Lower lobe of right lung (tissue), 2 donors: ENCODE measurements around the gene ATP7A. TPM values are rescaled to one million over a fixed set of nuclear protein-coding genes. Genes with fewer than 3 reads are reported as not detected.
"Not testable (repeated sequence)": the region's sequence is repeated elsewhere in the genome, so short reads cannot be mapped to it uniquely, and the experiment has no call there.

Experiments
- ATAC-seq, 2 donors: fragments of 200-7000 bp; cut with Tn5 transposase; one replicate each; pipeline ENCODE4 v1.9.1; 2020 to 2022; ENCODE audit warnings: mild to moderate bottlenecking in 2 of 2, moderate library complexity in 2 of 2
- DNase-seq: peaks from one replicate; pipeline ENCODE4 v3.0.0-alpha.2; 2020
- H3K27ac ChIP-seq: fragments of 200-600 bp; one replicate; pipeline ENCODE4 v1.8.0; 2022
- H3K27me3 ChIP-seq: fragments of 200-600 bp; one replicate; pipeline ENCODE4 v1.8.0; 2022; ENCODE audit warnings: low read depth
- H3K36me3 ChIP-seq: fragments of 200-600 bp; one replicate; pipeline ENCODE4 v1.8.0; 2022; ENCODE audit warnings: mild to moderate bottlenecking
- H3K4me1 ChIP-seq: fragments of 200-600 bp; one replicate; pipeline ENCODE4 v1.8.0; 2022
- H3K4me3 ChIP-seq: fragments of 200-600 bp; one replicate; pipeline ENCODE4 v1.8.0; 2022; ENCODE audit warnings: mild to moderate bottlenecking
- H3K9me3 ChIP-seq: fragments of 200-600 bp; one replicate; pipeline ENCODE4 v1.8.0; 2022
- intact Hi-C: fragments of 100-400 bp; cut with DNase I; formaldehyde crosslinking; loops from one replicate; pipeline ENCODE4 v1.11.0; 2022
- total RNA-seq: library from RNA; stranded (reverse); fragmentation: NEBNext Ultra II Directional; extraction: Animal tissue kit (Norgen Biotek cat#: 25700); gene quantifications from one replicate; pipeline ENCODE4 v1.2.1, GENCODE V29; 2021
- TF ChIP-seq, protein P1 (sequence below): fragments of 200-600 bp; IDR thresholded peaks from one replicate; pipeline ENCODE4 v1.8.0; 2022; ENCODE audit warnings: antibody characterized with exemption, mild to moderate bottlenecking
- donor health status: DM: no; HTN: yes; CAD: no; lungs with severe emphysema.

The ATP7A gene
- total RNA-seq, 1 donor from 2014 or later, result 17.8 TPM

DNA sequence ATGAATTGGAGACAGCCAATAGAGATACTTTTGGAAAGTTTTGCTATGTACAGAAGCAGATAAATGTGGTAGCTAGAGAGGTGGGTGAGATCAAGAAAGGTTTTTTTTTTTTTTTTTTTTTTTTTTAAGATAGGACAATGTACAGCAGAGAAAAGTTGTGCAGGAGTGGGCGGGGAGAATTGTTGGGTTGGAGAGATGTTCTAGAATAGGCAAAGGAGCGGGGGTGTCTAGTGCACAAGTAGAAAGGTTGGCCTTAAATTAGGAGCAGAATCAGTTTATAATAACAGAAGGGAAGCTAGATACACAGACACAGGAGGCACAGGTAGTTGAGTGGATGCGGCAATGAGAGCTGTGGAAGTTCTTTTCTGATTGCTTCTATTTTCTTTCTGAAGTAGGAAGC is 127.4 kb downstream of the ATP7A start:
- H3K9me3 ChIP-seq, result no peaks in the 10 kb centered on the region
- ATAC-seq, result no peak
- H3K36me3 ChIP-seq, result peaks cover 12% of the 10 kb centered on the region
- no peaks in the 10 kb centered on the region for H3K4me1 ChIP-seq
- H3K27me3 ChIP-seq, result no peaks in the 10 kb centered on the region
- H3K4me3 ChIP-seq, result no peak overlapping the region
- no peak for DNase-seq
- intact Hi-C loops, result no loop called here
- TF ChIP-seq, protein P1, sequence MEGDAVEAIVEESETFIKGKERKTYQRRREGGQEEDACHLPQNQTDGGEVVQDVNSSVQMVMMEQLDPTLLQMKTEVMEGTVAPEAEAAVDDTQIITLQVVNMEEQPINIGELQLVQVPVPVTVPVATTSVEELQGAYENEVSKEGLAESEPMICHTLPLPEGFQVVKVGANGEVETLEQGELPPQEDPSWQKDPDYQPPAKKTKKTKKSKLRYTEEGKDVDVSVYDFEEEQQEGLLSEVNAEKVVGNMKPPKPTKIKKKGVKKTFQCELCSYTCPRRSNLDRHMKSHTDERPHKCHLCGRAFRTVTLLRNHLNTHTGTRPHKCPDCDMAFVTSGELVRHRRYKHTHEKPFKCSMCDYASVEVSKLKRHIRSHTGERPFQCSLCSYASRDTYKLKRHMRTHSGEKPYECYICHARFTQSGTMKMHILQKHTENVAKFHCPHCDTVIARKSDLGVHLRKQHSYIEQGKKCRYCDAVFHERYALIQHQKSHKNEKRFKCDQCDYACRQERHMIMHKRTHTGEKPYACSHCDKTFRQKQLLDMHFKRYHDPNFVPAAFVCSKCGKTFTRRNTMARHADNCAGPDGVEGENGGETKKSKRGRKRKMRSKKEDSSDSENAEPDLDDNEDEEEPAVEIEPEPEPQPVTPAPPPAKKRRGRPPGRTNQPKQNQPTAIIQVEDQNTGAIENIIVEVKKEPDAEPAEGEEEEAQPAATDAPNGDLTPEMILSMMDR, result no peak
- H3K27ac ChIP-seq, result no peak overlapping the region

DNA sequence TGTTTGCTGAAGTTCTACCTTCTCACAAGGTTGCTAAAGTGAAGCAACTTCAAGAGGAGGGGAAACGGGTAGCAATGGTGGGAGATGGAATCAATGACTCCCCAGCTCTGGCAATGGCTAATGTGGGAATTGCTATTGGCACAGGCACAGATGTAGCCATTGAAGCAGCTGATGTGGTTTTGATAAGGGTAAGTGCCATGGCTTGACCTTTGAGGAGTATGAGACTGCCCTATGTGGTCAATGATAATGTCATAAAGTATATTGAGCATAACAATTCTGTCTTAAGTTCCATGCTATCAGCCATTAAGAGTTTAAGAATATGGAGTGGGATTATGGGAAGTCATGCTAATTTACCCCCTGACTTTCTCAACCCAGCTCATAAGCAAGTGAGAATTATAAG is 132.1 kb downstream of the ATP7A start:
- Histone ChIP-seq H3K4me3 (no peak overlapping the region), H3K9me3 (no peaks in the 10 kb centered on the region), H3K36me3 (peaks cover 31% of the 10 kb centered on the region), H3K4me1 (no peaks in the 10 kb centered on the region), H3K27me3 (no peaks in the 10 kb centered on the region), H3K27ac (no peak overlapping the region)
- ATAC-seq, result no peak
- intact Hi-C loops, result no loop called here
- TF ChIP-seq, protein P1, result no peak
- DNase-seq, result no peak

DNA sequence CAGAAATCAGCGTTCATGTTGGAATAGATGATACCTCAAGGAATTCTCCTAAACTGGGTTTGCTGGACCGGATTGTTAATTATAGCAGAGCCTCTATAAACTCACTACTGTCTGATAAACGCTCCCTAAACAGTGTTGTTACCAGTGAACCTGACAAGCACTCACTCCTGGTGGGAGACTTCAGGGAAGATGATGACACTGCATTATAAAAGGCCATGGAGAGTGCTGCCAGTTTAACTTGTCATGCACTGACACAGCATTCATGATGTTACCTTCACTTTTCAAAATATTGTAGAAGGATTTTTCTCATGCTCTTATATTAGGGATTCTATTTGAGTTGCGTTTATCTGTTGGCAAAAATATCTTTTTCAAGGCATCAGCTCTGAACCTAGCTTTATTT is 135.9 kb downstream of the ATP7A start:
- Histone ChIP-seq H3K4me3 (no peak overlapping the region), H3K27me3 (no peaks in the 10 kb centered on the region), H3K27ac (no peak overlapping the region), H3K4me1 (no peaks in the 10 kb centered on the region), H3K36me3 (peaks cover 23% of the 10 kb centered on the region), H3K9me3 (no peaks in the 10 kb centered on the region)
- no peak for ATAC-seq
- intact Hi-C loops, result no loop called here
- no peak for DNase-seq
- TF ChIP-seq, protein P1, result no peak

DNA sequence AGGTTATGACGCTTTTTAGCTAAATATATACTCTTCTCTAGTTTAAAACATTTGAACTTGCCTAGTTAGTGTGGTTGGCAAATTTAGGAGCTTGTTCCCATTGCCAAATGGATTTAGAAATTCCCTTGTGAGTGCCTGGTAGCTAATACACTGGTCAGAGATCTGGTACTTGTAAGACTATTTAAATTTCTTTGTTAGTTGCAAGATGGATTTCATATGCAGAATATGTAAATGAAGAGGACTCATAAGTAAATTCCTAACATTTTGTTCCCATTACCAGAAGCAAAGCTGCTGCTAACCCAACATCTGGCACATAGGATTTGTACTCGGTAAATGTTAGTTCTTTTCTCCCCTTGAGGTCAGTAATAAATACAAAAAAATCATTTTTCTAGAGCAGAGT is 137.6 kb downstream of the ATP7A start:
- Histone ChIP-seq H3K27ac (no peak overlapping the region), H3K4me1 (no peaks in the 10 kb centered on the region), H3K36me3 (peaks cover 23% of the 10 kb centered on the region), H3K4me3 (no peak overlapping the region), H3K9me3 (no peaks in the 10 kb centered on the region), H3K27me3 (no peaks in the 10 kb centered on the region)
- intact Hi-C loops, result no loop called here
- ATAC-seq, result no peak
- DNase-seq, result no peak
- TF ChIP-seq, protein P1, result no peak

DNA sequence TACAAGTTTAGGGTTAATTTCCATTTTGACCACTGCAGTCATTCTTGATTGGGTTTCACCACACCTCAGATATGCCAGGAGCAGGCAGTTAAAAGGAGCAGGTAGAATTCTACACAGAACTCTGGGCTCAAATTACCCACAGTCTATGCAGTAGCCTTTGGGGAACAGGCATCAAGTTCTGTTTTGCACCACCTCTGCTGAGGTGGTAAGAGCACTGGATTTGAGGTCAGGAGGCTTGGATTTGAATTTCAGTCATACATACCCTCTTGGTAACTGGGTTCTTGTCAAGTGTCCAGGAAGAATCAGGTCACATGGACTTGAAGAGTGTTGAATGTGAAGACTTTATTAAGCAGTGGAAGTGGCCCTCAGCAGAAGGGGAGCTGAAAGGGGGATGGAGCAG is 153.2 kb downstream of the ATP7A start:
- ATAC-seq (no peak), DNase-seq (no peak)
- Histone ChIP-seq H3K9me3 (no peaks in the 10 kb centered on the region), H3K4me3 (no peak overlapping the region), H3K36me3 (no peaks in the 10 kb centered on the region), H3K27me3 (no peaks in the 10 kb centered on the region), H3K27ac (no peak overlapping the region), H3K4me1 (no peaks in the 10 kb centered on the region)
- TF ChIP-seq, protein P1, result no peak
- intact Hi-C loops, result no loop called here

DNA sequence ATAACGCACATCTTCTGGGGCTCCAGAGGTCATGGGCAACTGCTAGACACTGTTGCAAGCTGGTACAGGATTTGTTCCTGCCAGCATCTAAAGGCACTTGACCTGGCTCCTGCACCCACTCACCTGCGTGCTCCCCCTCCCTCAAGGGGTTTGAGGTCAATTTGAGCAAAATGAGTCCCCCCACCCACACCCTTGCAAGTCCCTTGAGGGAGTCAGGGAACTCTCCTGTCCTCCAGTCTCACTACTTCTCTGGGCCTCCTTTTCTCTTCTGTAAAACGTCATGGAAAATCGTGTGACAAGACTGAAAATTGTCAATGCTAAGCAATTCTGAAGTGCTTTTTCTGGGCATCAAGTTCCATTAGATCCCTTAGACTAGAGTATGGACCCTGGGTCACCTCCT is 153.7 kb downstream of the ATP7A start:
- H3K4me1 ChIP-seq, result no peaks in the 10 kb centered on the region
- DNase-seq (no peak), ATAC-seq (no peak)
- intact Hi-C loops, result no loop called here
- H3K27me3 ChIP-seq, result no peaks in the 10 kb centered on the region
- TF ChIP-seq, protein P1, result no peak
- no peaks in the 10 kb centered on the region for H3K36me3 ChIP-seq
- no peak overlapping the region for H3K27ac ChIP-seq
- H3K9me3 ChIP-seq, result no peaks in the 10 kb centered on the region
- H3K4me3 ChIP-seq, result no peak overlapping the region

DNA sequence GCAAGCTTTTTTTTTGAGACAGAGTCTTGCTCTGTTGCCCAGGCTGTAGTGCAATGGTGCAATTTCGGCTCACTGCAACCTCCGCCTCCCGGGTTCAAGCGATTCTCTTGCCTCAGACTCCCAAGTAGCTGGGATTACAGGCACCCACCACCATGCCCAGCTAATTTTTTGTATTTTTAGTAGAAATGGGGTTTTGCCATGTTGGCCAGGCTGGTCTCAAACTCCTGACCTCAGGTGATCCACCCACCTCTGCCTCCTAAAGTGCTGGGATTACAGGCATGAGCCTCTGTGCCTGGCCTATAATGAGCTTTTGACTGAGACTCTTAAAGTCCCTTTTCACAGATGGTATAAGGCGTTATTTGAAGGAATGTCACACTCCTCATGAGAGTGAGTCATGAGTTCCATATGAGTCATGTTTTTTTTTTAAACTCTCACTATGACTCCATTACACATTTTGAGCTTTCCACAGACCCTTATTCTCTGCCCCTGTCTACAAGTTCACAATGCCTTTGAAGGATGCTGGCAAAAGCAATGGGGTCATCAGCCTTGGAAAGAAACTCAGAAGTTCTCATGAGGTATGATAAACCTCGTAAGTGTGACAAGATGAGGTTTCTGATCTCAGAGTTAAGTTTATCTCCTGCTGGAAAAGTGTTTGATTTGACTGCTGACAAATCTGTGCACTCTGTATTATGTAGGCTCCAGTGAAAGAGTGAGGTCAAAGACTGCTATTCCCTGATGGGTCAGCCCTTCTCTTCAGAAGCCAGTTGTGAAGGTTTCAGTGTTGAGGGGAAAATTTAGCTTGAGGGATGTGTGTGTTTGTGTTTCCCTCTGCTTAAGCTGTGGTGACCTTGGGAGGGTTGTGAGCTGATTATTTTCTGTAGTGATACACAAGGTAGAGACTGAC is 154.5 kb downstream of the ATP7A start:
- intact Hi-C loops, H3K4me3 ChIP-seq, H3K9me3 ChIP-seq, H3K27ac ChIP-seq, H3K27me3 ChIP-seq, H3K4me1 ChIP-seq, DNase-seq, H3K36me3 ChIP-seq: not testable (repeated sequence)
- ATAC-seq, result peak in 1 of 2 donors; percentile 56
